GM21619 (cell line): Measurements from ENCODE around the gene F13B.
"Not testable (repeated sequence)": the region's sequence is repeated elsewhere in the genome, so short reads cannot be mapped to it uniquely, and the experiment has no call there.

Experiments used
- ATAC-seq: cut with Tn5 transposase; IDR thresholded peaks from one replicate; pipeline ENCODE4 v1.9.1; 2021; ENCODE audit not compliant: unreplicated experiment

The F13B gene

GRCh38 chr1:197042676-197043341 is 24.3 kb downstream of the F13B start:
- ATAC-seq = no peak

DNA sequence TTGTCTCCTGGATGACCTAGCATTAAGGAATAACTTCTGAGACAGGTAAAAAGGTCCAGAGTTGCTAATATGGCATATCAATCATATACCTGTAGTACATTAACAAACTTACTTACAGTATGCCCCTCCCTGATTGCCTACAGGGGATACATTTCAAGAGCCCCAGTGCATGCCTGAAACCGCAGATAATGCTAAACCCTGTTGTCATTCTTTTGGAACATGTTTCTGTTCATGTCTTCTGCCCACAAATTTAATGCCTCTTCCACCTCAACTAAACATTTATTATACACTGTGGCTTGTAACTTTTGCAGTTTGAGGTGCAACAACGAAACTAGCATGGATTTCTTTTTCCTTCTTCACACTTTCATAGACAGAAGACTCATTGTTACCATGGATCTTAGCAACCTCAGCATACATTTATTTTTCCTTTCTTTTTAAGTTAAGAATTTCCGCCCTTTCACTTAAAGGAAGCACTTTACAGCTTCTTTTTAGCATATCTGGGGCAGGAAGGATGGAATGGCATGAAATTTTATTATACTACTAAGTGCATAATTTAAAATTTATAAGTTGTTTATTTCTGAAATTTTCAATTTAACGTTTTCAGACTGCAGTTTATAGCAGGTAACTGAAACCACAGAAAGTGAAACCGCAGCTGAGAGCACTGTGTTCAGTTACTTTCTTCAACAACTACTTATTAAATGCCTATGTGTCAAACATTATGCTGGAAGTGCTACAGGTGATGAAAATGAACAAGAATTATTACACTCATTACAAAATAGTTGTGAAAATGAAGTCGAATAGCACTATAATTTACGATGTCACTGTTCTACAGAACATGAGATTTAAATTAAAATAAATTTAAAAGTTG is 25.3 kb downstream of the F13B start:
- ATAC-seq = peak; percentile 85

DNA sequence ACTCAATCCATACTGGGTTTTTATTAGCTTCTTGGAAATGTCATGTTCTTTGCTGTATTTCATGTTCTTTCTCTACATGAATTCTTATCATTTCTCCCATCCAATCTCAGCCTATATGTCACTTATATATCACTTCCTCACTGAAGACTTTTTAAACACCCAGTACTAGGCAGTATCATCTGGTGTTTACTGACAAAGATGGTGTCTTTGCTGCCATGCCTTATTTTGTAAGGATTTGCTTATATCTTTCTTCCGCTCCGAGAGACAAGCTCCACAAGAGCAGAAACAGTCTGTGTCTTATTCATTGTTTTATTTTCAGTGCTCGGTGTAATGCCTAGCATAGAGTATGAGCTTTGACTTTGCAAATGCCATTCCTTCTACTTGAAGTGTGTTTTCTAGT is 30.2 kb downstream of the F13B start:
- no peak for ATAC-seq

GRCh38 chr1:197034631-197035339 is 32.3 kb downstream of the F13B start:
- ATAC-seq = not testable (repeated sequence)

DNA sequence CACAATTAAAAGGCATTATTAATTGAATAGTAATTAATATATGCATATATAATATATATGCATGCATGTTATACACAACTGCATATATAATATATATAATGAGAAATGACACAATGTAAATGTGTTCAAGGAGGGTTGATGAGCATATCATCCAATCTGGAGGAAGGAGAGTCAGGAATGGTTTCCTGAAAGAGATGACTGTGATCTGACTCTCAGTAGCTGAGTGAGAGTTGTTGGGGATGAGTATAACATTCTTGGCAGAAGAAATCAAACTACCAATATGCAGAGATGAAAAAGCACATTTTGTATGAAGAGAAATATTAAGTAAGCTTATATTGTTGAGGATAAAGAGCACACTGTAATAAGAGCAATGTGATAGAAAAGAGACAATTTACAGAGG is 37.3 kb downstream of the F13B start:
- no peak for ATAC-seq

DNA sequence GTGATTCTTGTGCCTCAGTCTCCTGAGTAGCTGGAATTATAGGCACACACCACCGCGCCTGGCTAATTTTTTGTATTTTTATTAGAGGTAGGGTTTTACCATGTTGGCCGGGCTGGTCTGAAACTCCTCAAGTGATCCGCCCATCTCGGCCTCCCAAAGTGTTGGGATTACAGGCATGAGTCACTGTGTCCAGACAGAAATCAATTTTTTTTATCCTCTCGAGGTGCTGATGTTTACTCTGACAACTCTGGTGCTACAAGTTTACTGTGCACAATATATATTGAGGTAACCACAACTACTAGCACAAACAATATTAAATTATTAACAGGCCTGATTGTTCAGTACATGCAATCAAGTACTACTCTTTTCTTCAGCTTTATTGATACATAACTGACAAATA is 39.7 kb downstream of the F13B start:
- ATAC-seq = no peak

- no peak for ATAC-seq
Measured at GRCh38 chr1:197024460-197024859, 42.6 kb downstream of the F13B start.

DNA sequence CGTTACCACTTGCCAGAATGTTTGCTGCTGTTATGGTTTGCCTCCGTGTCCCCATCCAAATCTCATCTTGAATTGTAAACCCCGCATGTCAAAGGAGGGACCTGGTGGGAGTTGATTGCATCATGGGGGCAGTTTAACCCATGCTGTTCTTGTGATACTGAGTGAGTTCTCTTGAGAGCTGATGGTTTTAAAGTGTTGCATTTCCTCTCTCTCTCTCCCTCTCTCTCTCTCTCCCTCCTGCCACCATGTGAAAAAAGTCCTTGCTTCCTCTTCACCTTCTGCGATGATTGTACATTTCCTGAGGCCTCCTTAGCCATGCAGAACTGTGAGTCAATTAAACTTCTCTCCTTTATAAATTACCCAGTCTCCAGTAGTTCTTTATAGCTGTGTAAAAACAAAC is 45.3 kb downstream of the F13B start:
- ATAC-seq = no peak

- no peak for ATAC-seq
Measured at GRCh38 chr1:197017558-197018146, 49.4 kb downstream of the F13B start.

GRCh38 chr1:197016751-197017150 is 50.3 kb downstream of the F13B start:
- ATAC-seq = no peak

DNA sequence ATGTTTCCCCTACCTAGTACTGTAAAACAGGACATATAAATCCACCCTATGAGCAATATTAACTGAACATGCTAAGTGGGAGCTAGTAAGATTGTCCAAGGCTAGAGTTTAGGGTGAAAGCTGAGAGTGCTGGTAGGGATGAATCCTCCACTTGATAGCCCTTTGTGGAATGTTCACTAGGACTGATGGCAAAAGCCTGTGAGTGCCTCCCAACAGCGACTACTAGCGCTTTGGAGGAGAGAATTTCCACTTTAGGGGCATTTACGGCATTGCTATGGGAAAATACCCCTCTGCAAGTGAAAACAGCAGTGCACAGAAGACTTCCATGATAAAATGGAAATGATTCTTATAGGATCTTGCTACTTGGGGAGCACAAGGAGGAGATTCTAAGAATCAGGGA is 53.8 kb downstream of the F13B start:
- ATAC-seq = no peak

GRCh38 chr1:197011614-197012013 is 55.4 kb downstream of the F13B start:
- no peak for ATAC-seq

GRCh38 chr1:197008861-197009260 is 58.2 kb downstream of the F13B start:
- no peak for ATAC-seq

- ATAC-seq = no peak
Measured at GRCh38 chr1:197003132-197003531, 63.9 kb downstream of the F13B start.

- ATAC-seq = no peak
Measured at GRCh38 chr1:197001828-197002227, 65.2 kb downstream of the F13B start.

GRCh38 chr1:196997423-196997822 is 69.6 kb downstream of the F13B start:
- no peak for ATAC-seq

DNA sequence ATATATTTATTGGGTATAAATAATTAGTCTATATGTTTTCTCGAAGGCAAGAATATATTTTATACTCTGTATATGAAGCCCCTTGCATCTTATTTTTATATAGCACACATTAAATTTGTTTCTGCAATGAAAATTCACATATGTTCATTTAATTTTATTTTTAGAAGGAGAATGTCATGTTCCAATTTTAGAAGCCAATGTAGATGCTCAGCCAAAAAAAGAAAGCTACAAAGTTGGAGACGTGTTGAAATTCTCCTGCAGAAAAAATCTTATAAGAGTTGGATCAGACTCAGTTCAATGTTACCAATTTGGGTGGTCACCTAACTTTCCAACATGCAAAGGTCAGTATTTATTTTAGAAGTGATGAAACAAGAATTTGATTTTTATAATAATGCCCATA is 73.1 kb downstream of the F13B start:
- no peak for ATAC-seq

- not testable (repeated sequence) for ATAC-seq
Measured at GRCh38 chr1:196991919-196992651, 75.0 kb downstream of the F13B start.
